GM12892 (cell line): ENCODE data around the gene PRKAR2A. TPM values are rescaled to one million over a fixed set of nuclear protein-coding genes. Genes with fewer than 3 reads are reported as not detected.
A peak's percentile ranks its signal among the peaks of the same experiment; 100 is the strongest.

ENCODE experiments used
- DNase-seq: peaks from one replicate; pipeline ENCODE4 v3.0.0; 2011; ENCODE audit not compliant: insufficient read length
- FAIRE-seq: peaks from 2 replicates; lab custom pipeline; 2011; peaks lifted over from hg19 to GRCh38; lab: Jason Lieb, UNC
- POLR2A ChIP-seq: IDR thresholded peaks from 2 replicates; pipeline ENCODE4 v1.6.1; 2011; ENCODE audit warnings: low read depth, low read length, control low read depth
- POLR2AphosphoS5 ChIP-seq: IDR thresholded peaks from 2 replicates; pipeline ENCODE4 v1.6.1; 2011; ENCODE audit warnings: low read depth, low read length, control low read depth
- TAF1 ChIP-seq: IDR thresholded peaks from 2 replicates; pipeline ENCODE4 v1.6.1; 2011; ENCODE audit warnings: low read depth, mild to moderate bottlenecking, control low read depth, low read length, borderline replicate concordance
- polyA plus RNA-seq: library from polyadenylated mRNA; unstranded; fragments of >200 nt; gene quantifications from one replicate; pipeline ENCODE4 v1.2.1, GENCODE V29; 2012; ENCODE audit warnings: missing spikeins, inconsistent platforms; ENCODE audit not compliant: missing spikeins

The PRKAR2A gene
- polyA plus RNA-seq = 10.3 TPM

DNA sequence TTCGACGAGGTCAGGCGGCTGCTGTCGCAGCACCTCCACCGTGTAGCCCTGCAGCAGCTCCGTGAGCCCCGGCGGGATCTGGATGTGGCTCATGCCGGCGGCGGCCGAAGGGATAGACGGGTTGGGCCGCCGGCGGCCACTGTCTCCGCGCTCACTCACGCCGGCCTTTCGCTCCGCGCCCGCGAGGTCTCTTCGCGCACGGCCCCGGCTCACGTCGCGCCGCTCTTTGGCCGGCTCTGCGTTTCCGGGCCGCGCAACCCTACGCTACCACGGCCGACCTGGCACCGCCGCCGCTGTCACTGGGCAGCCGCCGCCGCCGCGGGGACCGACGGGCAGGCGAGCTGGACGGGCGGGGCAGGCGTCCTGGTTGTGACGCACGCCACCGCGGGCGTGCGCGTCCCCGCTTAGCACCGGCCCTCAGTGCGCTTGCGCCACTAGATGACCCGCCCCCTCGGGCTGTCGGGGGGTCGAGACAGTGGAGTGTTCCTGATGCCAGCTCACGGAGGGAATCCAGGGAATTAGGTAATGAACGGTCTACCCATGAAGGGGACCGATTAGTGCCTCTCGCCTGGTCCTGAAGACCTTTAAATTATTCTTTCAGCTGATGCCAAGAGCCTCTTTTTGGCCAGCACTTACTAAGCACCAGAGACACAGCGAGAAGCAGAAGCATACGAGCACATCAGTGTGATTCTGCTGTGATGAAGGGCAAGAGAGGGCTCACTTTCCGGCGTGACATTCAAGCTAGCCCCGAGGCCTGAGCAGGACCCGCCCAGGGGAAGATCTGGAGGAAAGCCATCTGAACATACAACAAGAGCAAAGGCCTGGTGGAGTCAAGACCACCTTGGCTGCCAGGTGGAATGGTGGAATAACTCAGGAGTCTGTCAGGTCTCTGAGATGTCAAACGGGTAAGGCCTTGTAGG lies at the start of gene PRKAR2A:
PRKAR2A (minus strand) TSS at position 371 of the 920 bp plus-strand sequence; CDS start at position 93, 278 bp downstream.
- FAIRE-seq (peak; percentile 100), DNase-seq (peak; percentile 94)
- TF ChIP-seq POLR2AphosphoS5 = no peak
- peak; percentile 70 for TF ChIP-seq POLR2A
- TF ChIP-seq TAF1 = 0 out of 2 replicates have a peak, but pooled peaks have one; percentile 8

GRCh38 chr3:48896936-48897335 lies 49.3 kb upstream of the PRKAR2A start:
- DNase-seq (no peak), FAIRE-seq (no peak)
- TF ChIP-seq TAF1 (no peak), POLR2A (no peak), POLR2AphosphoS5 (no peak)

DNA sequence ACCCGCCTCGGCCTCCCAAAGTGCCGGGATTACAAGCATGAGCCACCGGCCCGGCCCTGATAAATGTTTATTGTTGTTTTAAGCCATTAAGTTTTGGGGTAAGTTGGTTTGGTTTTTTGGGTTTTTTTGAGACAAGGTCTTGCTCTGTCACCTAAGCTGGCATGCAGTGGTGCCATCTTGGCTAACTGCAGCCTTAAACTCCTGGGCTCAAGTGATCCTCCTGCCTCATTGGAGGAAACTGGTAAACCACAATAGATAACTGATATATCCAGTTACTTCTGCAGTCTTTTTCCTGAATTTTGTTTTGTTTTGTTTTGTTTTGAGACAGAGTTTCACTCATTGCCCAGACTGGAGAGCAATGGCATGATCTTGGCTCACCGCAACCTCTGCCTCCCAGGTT lies 46.8 kb upstream of the PRKAR2A start:
- DNase-seq (no peak), FAIRE-seq (no peak)
- TF ChIP-seq POLR2AphosphoS5 = no peak
- no peak for TF ChIP-seq POLR2A
- TF ChIP-seq TAF1 = no peak

DNA sequence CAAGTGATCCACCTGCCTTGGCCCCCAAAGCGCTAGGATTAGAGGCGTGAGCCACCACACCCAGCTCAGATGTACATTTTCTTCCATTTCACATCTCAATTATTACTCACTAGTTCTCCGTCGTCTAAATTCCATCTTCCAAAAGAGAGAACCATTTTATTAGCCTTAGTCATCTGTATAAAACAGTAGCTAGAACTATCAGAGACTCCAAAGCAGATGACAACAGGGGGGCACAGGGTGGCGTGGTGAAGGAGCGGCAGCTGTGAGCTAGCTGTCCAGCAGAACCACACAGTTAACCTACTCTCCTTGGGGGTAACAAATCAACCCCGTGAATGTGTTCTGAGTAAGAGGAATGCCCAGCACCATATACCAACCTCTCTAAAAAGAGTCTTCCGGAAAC lies 43.9 kb upstream of the PRKAR2A start:
- no peak for DNase-seq
- no peak for FAIRE-seq
- no peak for TF ChIP-seq POLR2AphosphoS5
- no peak for TF ChIP-seq TAF1
- TF ChIP-seq POLR2A = no peak

DNA sequence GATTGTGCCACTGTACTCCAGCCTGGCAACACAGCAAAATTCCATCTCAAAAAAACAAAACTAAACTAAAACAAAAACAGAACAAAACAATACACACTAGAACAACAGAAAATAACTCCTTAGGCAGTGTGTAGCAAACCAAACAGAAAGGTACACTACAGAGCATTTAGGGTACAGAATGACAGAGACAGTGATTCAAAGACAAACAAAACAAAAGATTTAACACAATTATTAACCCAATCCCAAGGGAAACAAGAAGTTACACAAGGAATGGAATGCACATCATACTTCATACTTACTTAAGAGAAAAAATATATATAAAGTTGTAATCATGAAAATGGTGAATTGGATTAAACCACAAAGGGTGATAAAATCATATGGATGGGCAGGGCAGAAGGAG lies 38.1 kb upstream of the PRKAR2A start:
- no peak for FAIRE-seq

GRCh38 chr3:48881652-48882114 lies 34.0 kb upstream of the PRKAR2A start:
- TF ChIP-seq POLR2A = no peak
- no peak for TF ChIP-seq TAF1
- no peak for TF ChIP-seq POLR2AphosphoS5
- FAIRE-seq (no peak), DNase-seq (no peak)

More for the DNA sequence above, 38.1 kb upstream of the PRKAR2A start:
- no peak for DNase-seq
- TF ChIP-seq POLR2AphosphoS5 (no peak), POLR2A (no peak), TAF1 (no peak)

GRCh38 chr3:48881006-48881405 lies 33.3 kb upstream of the PRKAR2A start:
- DNase-seq (no peak), FAIRE-seq (no peak)
- no peak for TF ChIP-seq POLR2AphosphoS5
- TF ChIP-seq POLR2A = no peak
- TF ChIP-seq TAF1 = no peak

DNA sequence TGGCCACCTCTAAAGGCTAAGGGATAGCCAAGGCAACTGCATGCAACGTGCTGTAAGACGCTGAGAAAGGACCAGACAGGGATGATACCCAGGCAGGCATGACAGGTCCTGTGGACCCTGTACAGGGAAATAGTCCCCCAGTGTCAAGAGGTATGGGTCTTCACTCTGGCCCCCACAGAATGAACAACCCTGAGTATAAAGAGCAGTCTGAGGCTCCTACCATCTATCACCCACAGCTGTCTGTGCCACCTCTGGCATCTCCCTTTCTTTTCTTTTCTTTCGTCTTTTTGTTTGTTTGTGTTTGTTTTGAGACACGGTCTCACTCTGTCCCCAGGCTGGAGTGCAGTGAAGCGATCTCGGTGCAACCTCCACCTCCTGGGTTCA lies 32.3 kb upstream of the PRKAR2A start:
- no peak for TF ChIP-seq TAF1
- no peak for TF ChIP-seq POLR2AphosphoS5
- no peak for TF ChIP-seq POLR2A
- DNase-seq (no peak), FAIRE-seq (no peak)

DNA sequence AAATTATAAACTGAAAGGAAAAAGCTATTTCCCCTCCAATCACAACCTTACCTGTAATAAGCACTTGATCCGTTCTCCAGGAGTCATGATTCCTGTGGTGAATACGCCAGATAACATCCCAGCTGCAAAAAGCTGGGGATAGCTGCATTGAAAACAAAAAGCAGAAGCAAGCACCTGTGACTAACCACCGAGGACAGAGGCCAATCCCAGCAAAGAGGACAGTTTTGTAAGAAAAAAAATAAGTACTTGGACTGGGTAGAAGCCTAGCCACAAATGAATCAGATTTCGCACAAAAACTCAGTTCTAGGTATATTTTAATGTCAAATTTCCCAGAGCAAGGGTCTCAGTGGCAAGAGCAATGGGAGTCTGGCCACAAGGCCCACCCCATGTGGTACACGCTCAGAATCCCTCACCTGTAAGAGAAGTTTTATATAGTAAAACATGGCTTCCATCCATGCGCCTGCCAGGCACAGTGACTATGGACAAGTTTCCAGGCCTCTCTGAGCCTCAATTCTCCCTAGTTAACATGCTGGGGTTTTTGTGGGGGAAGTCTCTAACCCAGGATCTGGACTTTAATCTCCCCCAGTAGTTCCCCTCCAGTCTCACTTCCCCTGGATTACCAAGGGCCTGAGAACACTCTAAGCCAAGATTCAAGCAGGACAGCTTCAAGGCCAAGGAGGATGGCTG lies 31.8 kb upstream of the PRKAR2A start:
- no peak for TF ChIP-seq POLR2AphosphoS5
- no peak for TF ChIP-seq TAF1
- no peak for TF ChIP-seq POLR2A
- DNase-seq = no peak
- peak; percentile 70 for FAIRE-seq

- DNase-seq (no peak), FAIRE-seq (no peak)
- no peak for TF ChIP-seq POLR2AphosphoS5
- no peak for TF ChIP-seq POLR2A
- no peak for TF ChIP-seq TAF1
Observed at GRCh38 chr3:48877671-48878070, 30.0 kb upstream of the PRKAR2A start.

DNA sequence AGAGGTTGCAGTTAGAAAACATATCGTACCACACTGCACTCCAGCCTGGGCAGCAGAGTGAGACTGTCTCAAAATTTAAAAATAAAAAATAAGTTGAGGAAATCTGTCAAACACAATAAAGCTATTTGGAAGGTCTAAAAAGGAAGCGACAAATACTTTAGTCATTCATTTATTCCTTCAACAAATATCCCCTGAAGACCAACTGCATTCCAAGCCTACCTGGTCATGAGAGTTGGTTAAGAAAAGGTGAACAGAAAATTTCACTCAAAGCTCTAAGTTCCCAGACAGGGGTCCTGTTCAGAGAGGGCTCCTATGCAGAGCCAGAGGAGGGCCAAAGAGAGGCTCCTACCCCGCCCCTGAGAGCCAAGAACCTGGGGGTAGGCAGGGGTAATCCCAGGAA lies 15.4 kb upstream of the PRKAR2A start:
- no peak for DNase-seq
- no peak for FAIRE-seq
- TF ChIP-seq POLR2AphosphoS5 = no peak
- no peak for TF ChIP-seq POLR2A
- no peak for TF ChIP-seq TAF1

GRCh38 chr3:48859206-48859605 lies 11.5 kb upstream of the PRKAR2A start:
- TF ChIP-seq POLR2A (no peak), TAF1 (no peak)
- FAIRE-seq = no peak
- no peak for DNase-seq
